ENCODE data around the gene SLC25A53.

SLC25A53 gene

GRCh38 chrX:104173841-104174240, 17.0 kb upstream of the SLC25A53 start:
- TF ChIP-seq EZH2phosphoT487 (IDR thresholded peaks at IDR 0.05; ENCODE audit: low read depth) (no peak), CTCF (IDR thresholded peaks at IDR 0.05; ENCODE audit: low read depth, low read length) (no peak)
- H3K4me3 ChIP-seq (ENCODE audit: low read length) = no peak overlapping the region
- H3K27ac ChIP-seq (ENCODE audit: low read length) = no peak overlapping the region
- no peaks in the 10 kb centered on the region for H3K27me3 ChIP-seq (ENCODE audit: low read depth, low read length)
- no peaks in the 10 kb centered on the region for H3K9me3 ChIP-seq (ENCODE audit: insufficient read depth, low read length)
- H3K36me3 ChIP-seq (replicated peaks; ENCODE audit: low read depth, low read length) = peaks cover 9% of the 10 kb centered on the region
- H3K79me2 ChIP-seq (ENCODE audit: low read length) = peaks cover 33% of the 10 kb centered on the region
- no peak overlapping the region for H2AFZ ChIP-seq (ENCODE audit: low read depth, low read length)
- H3K4me2 ChIP-seq (ENCODE audit: low read length) = no peak overlapping the region
- H3K9ac ChIP-seq (ENCODE audit: low read length) = no peak overlapping the region
- H4K20me1 ChIP-seq (ENCODE audit: insufficient read depth, low read length) = no peaks in the 10 kb centered on the region
- no peaks in the 10 kb centered on the region for H3K4me1 ChIP-seq (ENCODE audit: low read length)

GRCh38 chrX:104172788-104173187, 16.0 kb upstream of the SLC25A53 start:
- TF ChIP-seq EZH2phosphoT487 (IDR thresholded peaks at IDR 0.05; ENCODE audit: low read depth) (no peak), CTCF (IDR thresholded peaks at IDR 0.05; ENCODE audit: low read depth, low read length) (no peak)
- Histone ChIP-seq H4K20me1 (ENCODE audit: insufficient read depth, low read length) (0 out of 2 replicates have a peak, but pooled peaks cover 3% of the 10 kb centered on the region), H3K27ac (ENCODE audit: low read length) (no peak overlapping the region), H3K9ac (ENCODE audit: low read length) (no peak overlapping the region), H3K27me3 (ENCODE audit: low read depth, low read length) (no peaks in the 10 kb centered on the region), H3K79me2 (ENCODE audit: low read length) (peaks cover 44% of the 10 kb centered on the region), H3K4me1 (ENCODE audit: low read length) (peaks cover 6% of the 10 kb centered on the region), H3K9me3 (ENCODE audit: insufficient read depth, low read length) (no peaks in the 10 kb centered on the region), H2AFZ (ENCODE audit: low read depth, low read length) (no peak overlapping the region), H3K4me2 (ENCODE audit: low read length) (no peak overlapping the region), H3K36me3 (replicated peaks; ENCODE audit: low read depth, low read length) (peaks cover 9% of the 10 kb centered on the region), H3K4me3 (ENCODE audit: low read length) (no peak overlapping the region)

- H4K20me1 ChIP-seq (ENCODE audit: insufficient read depth, low read length) = 0 out of 2 replicates have a peak, but pooled peaks cover 5% of the 10 kb centered on the region
- no peak overlapping the region for H3K9ac ChIP-seq (ENCODE audit: low read length)
- H3K36me3 ChIP-seq (replicated peaks; ENCODE audit: low read depth, low read length) = peaks cover 9% of the 10 kb centered on the region
- H3K4me3 ChIP-seq (ENCODE audit: low read length) = no peak overlapping the region
- peaks cover 51% of the 10 kb centered on the region for H3K79me2 ChIP-seq (ENCODE audit: low read length)
- H3K27me3 ChIP-seq (ENCODE audit: low read depth, low read length) = no peaks in the 10 kb centered on the region
- H3K4me1 ChIP-seq (ENCODE audit: low read length) = peaks cover 11% of the 10 kb centered on the region
- no peak for TF ChIP-seq EZH2phosphoT487 (IDR thresholded peaks at IDR 0.05; ENCODE audit: low read depth)
- no peak for TF ChIP-seq CTCF (IDR thresholded peaks at IDR 0.05; ENCODE audit: low read depth, low read length)
- H3K9me3 ChIP-seq (ENCODE audit: insufficient read depth, low read length) = no peaks in the 10 kb centered on the region
- no peak overlapping the region for H3K27ac ChIP-seq (ENCODE audit: low read length)
- H2AFZ ChIP-seq (ENCODE audit: low read depth, low read length) = no peak overlapping the region
- H3K4me2 ChIP-seq (ENCODE audit: low read length) = no peak overlapping the region
Observed at GRCh38 chrX:104172121-104172520, 15.3 kb upstream of the SLC25A53 start.

- TF ChIP-seq EZH2phosphoT487 (IDR thresholded peaks at IDR 0.05; ENCODE audit: low read depth) (no peak), CTCF (IDR thresholded peaks at IDR 0.05; ENCODE audit: low read depth, low read length) (no peak)
- Histone ChIP-seq H3K36me3 (replicated peaks; ENCODE audit: low read depth, low read length) (peaks cover 3% of the 10 kb centered on the region), H4K20me1 (ENCODE audit: insufficient read depth, low read length) (0 out of 2 replicates have a peak, but pooled peaks cover 5% of the 10 kb centered on the region), H3K9me3 (ENCODE audit: insufficient read depth, low read length) (no peaks in the 10 kb centered on the region), H3K9ac (ENCODE audit: low read length) (no peak overlapping the region), H3K4me1 (ENCODE audit: low read length) (peaks cover 21% of the 10 kb centered on the region), H3K27me3 (ENCODE audit: low read depth, low read length) (no peaks in the 10 kb centered on the region), H3K4me3 (ENCODE audit: low read length) (0 out of 2 replicates have a peak overlapping the region, but pooled peaks have one; percentile 90), H3K27ac (ENCODE audit: low read length) (no peak overlapping the region), H2AFZ (ENCODE audit: low read depth, low read length) (no peak overlapping the region), H3K4me2 (ENCODE audit: low read length) (peak overlapping the region; percentile 90), H3K79me2 (ENCODE audit: low read length) (peaks cover 54% of the 10 kb centered on the region)
Observed at GRCh38 chrX:104168127-104168526, 11.3 kb upstream of the SLC25A53 start.

All from OCI-LY3 (cell line).